ENCODE data around the gene NUDCD3.

DNA sequence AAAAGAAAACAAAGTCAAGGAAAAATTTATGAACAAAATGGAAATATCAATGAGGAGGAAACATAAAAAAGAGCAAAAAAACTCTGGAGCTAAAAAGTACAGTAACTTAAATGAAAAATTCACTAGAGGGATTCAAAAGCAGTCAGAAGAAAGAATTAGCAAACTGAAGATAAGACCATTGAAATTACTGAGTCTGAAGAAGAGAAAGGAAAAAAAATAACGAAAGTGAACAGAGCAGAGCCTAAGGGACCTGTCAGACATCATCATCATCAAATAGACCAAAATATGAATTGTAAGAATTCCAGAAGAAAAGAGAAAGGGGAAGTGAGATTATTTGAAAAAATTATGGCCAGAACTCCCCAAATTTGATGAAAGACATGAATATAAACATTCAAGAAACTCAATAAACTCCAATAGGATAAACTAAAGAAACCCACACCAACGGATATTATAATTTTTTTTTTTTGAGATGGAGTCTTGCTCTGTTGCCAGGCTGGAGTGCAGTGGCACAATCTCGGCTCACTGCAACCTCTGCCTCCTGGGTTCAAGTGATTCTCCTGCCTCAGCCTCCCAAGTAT, 34.4 kb upstream of the NUDCD3 start:
- TF ChIP-seq EZH2 (IDR thresholded peaks at IDR 0.05; ENCODE audit: low read depth, unreplicated experiment): no peak
- TF ChIP-seq, protein P1, sequence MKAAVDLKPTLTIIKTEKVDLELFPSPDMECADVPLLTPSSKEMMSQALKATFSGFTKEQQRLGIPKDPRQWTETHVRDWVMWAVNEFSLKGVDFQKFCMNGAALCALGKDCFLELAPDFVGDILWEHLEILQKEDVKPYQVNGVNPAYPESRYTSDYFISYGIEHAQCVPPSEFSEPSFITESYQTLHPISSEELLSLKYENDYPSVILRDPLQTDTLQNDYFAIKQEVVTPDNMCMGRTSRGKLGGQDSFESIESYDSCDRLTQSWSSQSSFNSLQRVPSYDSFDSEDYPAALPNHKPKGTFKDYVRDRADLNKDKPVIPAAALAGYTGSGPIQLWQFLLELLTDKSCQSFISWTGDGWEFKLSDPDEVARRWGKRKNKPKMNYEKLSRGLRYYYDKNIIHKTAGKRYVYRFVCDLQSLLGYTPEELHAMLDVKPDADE (IDR thresholded peaks at IDR 0.05): no peak
- TF ChIP-seq, protein P2, sequence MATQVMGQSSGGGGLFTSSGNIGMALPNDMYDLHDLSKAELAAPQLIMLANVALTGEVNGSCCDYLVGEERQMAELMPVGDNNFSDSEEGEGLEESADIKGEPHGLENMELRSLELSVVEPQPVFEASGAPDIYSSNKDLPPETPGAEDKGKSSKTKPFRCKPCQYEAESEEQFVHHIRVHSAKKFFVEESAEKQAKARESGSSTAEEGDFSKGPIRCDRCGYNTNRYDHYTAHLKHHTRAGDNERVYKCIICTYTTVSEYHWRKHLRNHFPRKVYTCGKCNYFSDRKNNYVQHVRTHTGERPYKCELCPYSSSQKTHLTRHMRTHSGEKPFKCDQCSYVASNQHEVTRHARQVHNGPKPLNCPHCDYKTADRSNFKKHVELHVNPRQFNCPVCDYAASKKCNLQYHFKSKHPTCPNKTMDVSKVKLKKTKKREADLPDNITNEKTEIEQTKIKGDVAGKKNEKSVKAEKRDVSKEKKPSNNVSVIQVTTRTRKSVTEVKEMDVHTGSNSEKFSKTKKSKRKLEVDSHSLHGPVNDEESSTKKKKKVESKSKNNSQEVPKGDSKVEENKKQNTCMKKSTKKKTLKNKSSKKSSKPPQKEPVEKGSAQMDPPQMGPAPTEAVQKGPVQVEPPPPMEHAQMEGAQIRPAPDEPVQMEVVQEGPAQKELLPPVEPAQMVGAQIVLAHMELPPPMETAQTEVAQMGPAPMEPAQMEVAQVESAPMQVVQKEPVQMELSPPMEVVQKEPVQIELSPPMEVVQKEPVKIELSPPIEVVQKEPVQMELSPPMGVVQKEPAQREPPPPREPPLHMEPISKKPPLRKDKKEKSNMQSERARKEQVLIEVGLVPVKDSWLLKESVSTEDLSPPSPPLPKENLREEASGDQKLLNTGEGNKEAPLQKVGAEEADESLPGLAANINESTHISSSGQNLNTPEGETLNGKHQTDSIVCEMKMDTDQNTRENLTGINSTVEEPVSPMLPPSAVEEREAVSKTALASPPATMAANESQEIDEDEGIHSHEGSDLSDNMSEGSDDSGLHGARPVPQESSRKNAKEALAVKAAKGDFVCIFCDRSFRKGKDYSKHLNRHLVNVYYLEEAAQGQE (IDR thresholded peaks at IDR 0.05; ENCODE audit: unreplicated experiment): no peak
- TF ChIP-seq JUNB (IDR thresholded peaks at IDR 0.05; ENCODE audit: unreplicated experiment): no peak
- TF ChIP-seq, protein P3, sequence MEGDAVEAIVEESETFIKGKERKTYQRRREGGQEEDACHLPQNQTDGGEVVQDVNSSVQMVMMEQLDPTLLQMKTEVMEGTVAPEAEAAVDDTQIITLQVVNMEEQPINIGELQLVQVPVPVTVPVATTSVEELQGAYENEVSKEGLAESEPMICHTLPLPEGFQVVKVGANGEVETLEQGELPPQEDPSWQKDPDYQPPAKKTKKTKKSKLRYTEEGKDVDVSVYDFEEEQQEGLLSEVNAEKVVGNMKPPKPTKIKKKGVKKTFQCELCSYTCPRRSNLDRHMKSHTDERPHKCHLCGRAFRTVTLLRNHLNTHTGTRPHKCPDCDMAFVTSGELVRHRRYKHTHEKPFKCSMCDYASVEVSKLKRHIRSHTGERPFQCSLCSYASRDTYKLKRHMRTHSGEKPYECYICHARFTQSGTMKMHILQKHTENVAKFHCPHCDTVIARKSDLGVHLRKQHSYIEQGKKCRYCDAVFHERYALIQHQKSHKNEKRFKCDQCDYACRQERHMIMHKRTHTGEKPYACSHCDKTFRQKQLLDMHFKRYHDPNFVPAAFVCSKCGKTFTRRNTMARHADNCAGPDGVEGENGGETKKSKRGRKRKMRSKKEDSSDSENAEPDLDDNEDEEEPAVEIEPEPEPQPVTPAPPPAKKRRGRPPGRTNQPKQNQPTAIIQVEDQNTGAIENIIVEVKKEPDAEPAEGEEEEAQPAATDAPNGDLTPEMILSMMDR (conservative IDR thresholded peaks at IDR 0.05; ENCODE audit: low read depth in 2 of 2): no peak
- TF ChIP-seq CREB1 (CRISPR knock-in tag; IDR thresholded peaks at IDR 0.05; ENCODE audit: low read depth): no peak
- TF ChIP-seq ZNF114 (CRISPR knock-in tag; IDR thresholded peaks at IDR 0.05): no peak
- no peak for TF ChIP-seq STAT1 (IDR thresholded peaks at IDR 0.05; ENCODE audit: unreplicated experiment)
- TF ChIP-seq POLR2AphosphoS5 (IDR thresholded peaks at IDR 0.05; ENCODE audit: low read depth): no peak
